Transverse colon (tissue), 4 donors: ENCODE measurements around the gene TC2N. TPM values are rescaled to one million over a fixed set of nuclear protein-coding genes. Genes with fewer than 3 reads are reported as not detected.

Experiments used
- DNase-seq: peaks from one replicate; pipeline ENCODE4 v3.0.0-alpha.2; 2019
- H3K27ac ChIP-seq, 4 donors: fragments of 200-600 bp; sonication (generic); 2 replicates each; pipeline ENCODE4 v1.5.1; 2016 to 2018; ENCODE audit warnings: inconsistent platforms in 4 of 4
- H3K27me3 ChIP-seq: fragments of 200-600 bp; sonication (generic); 2 replicates; pipeline ENCODE4 v1.5.1; 2017; ENCODE audit warnings: inconsistent platforms
- H3K36me3 ChIP-seq, 4 donors: fragments of 200-600 bp; sonication (generic); 2 replicates each; pipeline ENCODE4 v1.5.1; 2017 to 2019; ENCODE audit warnings: inconsistent platforms in 4 of 4
- H3K4me1 ChIP-seq, 4 donors: fragments of 200-600 bp; sonication (generic); 2 replicates each; pipeline ENCODE4 v1.5.1; 2017 to 2020; ENCODE audit warnings: inconsistent platforms in 4 of 4
- H3K4me3 ChIP-seq, 4 donors: fragments of 200-600 bp; sonication (generic); 1 replicate in 1 of 4; 2 replicates in 3 of 4; pipeline versions ENCODE4 v1.5.1 to v1.6.1; 2017 to 2019; ENCODE audit warnings: inconsistent platforms in 4 of 4
- H3K9me3 ChIP-seq, 2 donors: fragments of 200-600 bp; sonication (generic); 2 replicates each; pipeline ENCODE4 v1.5.1; 2017 to 2019; ENCODE audit warnings: inconsistent platforms in 2 of 2
- CTCF ChIP-seq, 5 experiments: fragments of 200-600 bp in 3 of 5; fragments of 450-650 bp in 2 of 5; sonication (generic) in 3 of 5; IDR thresholded peaks; 1 replicate in 2 of 5; 2 replicates in 3 of 5; pipeline ENCODE4 v1.5.1; 2016 to 2017; ENCODE audit warnings: antibody characterized with exemption in 5 of 5, inconsistent platforms in 3 of 5, mild to moderate bottlenecking in 2 of 5, moderate library complexity in 1 of 5
- EP300 ChIP-seq: sonication (generic); formaldehyde crosslinking; IDR thresholded peaks from one replicate; pipeline ENCODE4 v1.6.1; 2017; ENCODE audit warnings: antibody characterized with exemption, low read depth
- POLR2A ChIP-seq: fragments of 450-650 bp; IDR thresholded peaks from one replicate; pipeline ENCODE4 v1.6.1; 2016; ENCODE audit warnings: antibody characterized with exemption, mild to moderate bottlenecking, moderate library complexity
- POLR2AphosphoS5 ChIP-seq, 3 donors: sonication (generic); formaldehyde crosslinking; IDR thresholded peaks; one replicate each; pipeline ENCODE4 v1.6.1; 2016; ENCODE audit warnings: antibody characterized with exemption in 3 of 3
- WGBS, 2 donors: methylation state at CpG; one replicate each; pipeline ENCODE4 v1.1.5; 2018; ENCODE audit warnings: low coverage in 1 of 2; 5-methylcytosine and 5-hydroxymethylcytosine counted together
- in situ Hi-C, 4 donors: fragments of 200-750 bp; cut with MboI; loops; one replicate each; pipeline versions ENCODE4 v1.15.0 to v1.15.1; 2017; ENCODE audit warnings: low sequenced_read_pairs in 3 of 4, low pct_ligation_motif_present in 1 of 4, low pct_unique_long_range_greater_than_20kb in 1 of 4
- intact Hi-C: fragments of 100-400 bp; cut with DNase I; formaldehyde crosslinking; loops from one replicate; pipeline ENCODE4 v1.15.1; 2023; ENCODE audit warnings: low total_unique reads
- total RNA-seq, 4 donors: library from RNA; depleted of rRNA; stranded (reverse); fragments of >200 nt; gene quantifications; one replicate each; pipeline ENCODE4 v1.1.0, GENCODE V29; 2016

TC2N gene
- total RNA-seq, 4 donors from 2014 or later = 36.0 to 85.4 (median 53.7) TPM

- Histone ChIP-seq H3K36me3 (no peaks in the 10 kb centered on the region), H3K9me3 (no peaks in the 10 kb centered on the region), H3K4me3 (no peak overlapping the region), H3K27me3 (peaks cover 4% of the 10 kb centered on the region), H3K4me1 (peaks cover 0 to 45% (median 17%) of the 10 kb centered on the region in 4 donors), H3K27ac (peak overlapping the region in 2 of 4 donors; percentile 7 to 79)
- no peak for DNase-seq
- in situ Hi-C loops (no loop called here), intact Hi-C loops (no loop called here)
- WGBS, 2 donors = 54 to 71% methylated on average over 1 of the region's 1 CpG
- TF ChIP-seq CTCF (IDR thresholded peaks at IDR 0.05) = no peak
- no peak for TF ChIP-seq POLR2AphosphoS5 (IDR thresholded peaks at IDR 0.05)
- no peak for TF ChIP-seq POLR2A
- no peak for TF ChIP-seq EP300
These were observed 114.4 kb downstream of the TC2N start for GRCh38 chr14:91752961-91753360.

GRCh38 chr14:91751719-91752118 is 115.6 kb downstream of the TC2N start:
- 50 to 65% methylated on average over 1 to 2 of the region's 2 CpGs for whole genome bisulfite sequencing, 2 donors
- Histone ChIP-seq H3K36me3 (no peaks in the 10 kb centered on the region), H3K27me3 (peaks cover 4% of the 10 kb centered on the region), H3K4me3 (no peak overlapping the region), H3K27ac (peak overlapping the region in 2 of 4 donors; percentile 41 to 62), H3K9me3 (no peaks in the 10 kb centered on the region), H3K4me1 (peaks cover 0 to 45% (median 17%) of the 10 kb centered on the region in 4 donors)
- no peak for TF ChIP-seq CTCF (IDR thresholded peaks at IDR 0.05)
- no peak for TF ChIP-seq POLR2A
- no peak for TF ChIP-seq POLR2AphosphoS5 (IDR thresholded peaks at IDR 0.05)
- no peak for DNase-seq
- intact Hi-C loops (no loop called here), in situ Hi-C loops (no loop called here)

GRCh38 chr14:91750634-91751198 is 116.6 kb downstream of the TC2N start:
- no peaks in the 10 kb centered on the region for H3K36me3 ChIP-seq
- peak overlapping the region in 3 of 4 donors; percentile 41 to 62 (median 48) for H3K27ac ChIP-seq
- H3K27me3 ChIP-seq = peaks cover 4% of the 10 kb centered on the region
- in situ Hi-C loops = no loop called here
- no peak overlapping the region for H3K4me3 ChIP-seq
- intact Hi-C loops = no loop called here
- 77 to 87% methylated on average over 3 of the region's 3 CpGs for WGBS, 2 donors
- no peak for DNase-seq
- TF ChIP-seq EP300 (no peak), CTCF (IDR thresholded peaks at IDR 0.05) (no peak), POLR2AphosphoS5 (IDR thresholded peaks at IDR 0.05) (peak in 2 of 3 donors; percentile 18 to 24), POLR2A (no peak)
- peaks cover 0 to 41% (median 10%) of the 10 kb centered on the region in 4 donors for H3K4me1 ChIP-seq
- H3K9me3 ChIP-seq = no peaks in the 10 kb centered on the region

GRCh38 chr14:91749868-91750267 is 117.5 kb downstream of the TC2N start:
- intact Hi-C loops = no loop called here
- Histone ChIP-seq H3K36me3 (no peaks in the 10 kb centered on the region), H3K4me1 (peaks cover 0 to 40% (median 8%) of the 10 kb centered on the region in 4 donors), H3K27me3 (peaks cover 4% of the 10 kb centered on the region), H3K4me3 (no peak overlapping the region), H3K27ac (no peak overlapping the region), H3K9me3 (no peaks in the 10 kb centered on the region)
- in situ Hi-C loops = no loop called here
- WGBS, 2 donors = 43 to 57% methylated on average over 1 to 2 of the region's 2 CpGs
- DNase-seq = no peak
- TF ChIP-seq CTCF (IDR thresholded peaks at IDR 0.05) = no peak
- no peak for TF ChIP-seq POLR2A
- TF ChIP-seq EP300 = no peak
- TF ChIP-seq POLR2AphosphoS5 (IDR thresholded peaks at IDR 0.05) = no peak
